Left lung (tissue), 10 donors: Measurements from ENCODE around the gene SPR. TPM values are rescaled to one million over a fixed set of nuclear protein-coding genes. Genes with fewer than 3 reads are reported as not detected.

Source experiments
- ATAC-seq: fragments of 200-7000 bp; cut with Tn5 transposase; one replicate; pipeline ENCODE4 v1.9.1; 2020; ENCODE audit warnings: moderate library complexity
- DNase-seq, 4 donors: peaks; one replicate each; pipeline ENCODE4 v3.0.0-alpha.2; 2013 to 2020
- H3K27ac ChIP-seq, 2 donors: fragments of 200-600 bp; sonication (generic) in 1 of 2; one replicate each; pipeline versions ENCODE4 v1.5.0 to v1.8.0; 2020 to 2021
- H3K27me3 ChIP-seq, 2 donors: fragments of 200-600 bp; sonication (generic) in 1 of 2; one replicate each; pipeline versions ENCODE4 v1.5.0 to v1.8.0; 2020 to 2021
- H3K36me3 ChIP-seq, 2 donors: fragments of 200-600 bp; sonication (generic) in 1 of 2; one replicate each; pipeline versions ENCODE4 v1.5.0 to v1.8.0; 2020 to 2021
- H3K4me1 ChIP-seq, 2 donors: fragments of 200-600 bp; one replicate each; pipeline ENCODE4 v1.8.0; 2021
- H3K4me3 ChIP-seq, 2 donors: fragments of 200-600 bp; sonication (generic) in 1 of 2; one replicate each; pipeline versions ENCODE4 v1.5.0 to v1.8.0; 2020 to 2021; ENCODE audit warnings: mild to moderate bottlenecking in 1 of 2
- H3K9me3 ChIP-seq, 2 donors: fragments of 200-600 bp; sonication (generic) in 1 of 2; one replicate each; pipeline versions ENCODE4 v1.5.0 to v1.8.0; 2020 to 2021
- intact Hi-C, 2 donors: fragments of 100-400 bp; cut with DNase I; formaldehyde crosslinking; loops; one replicate each; pipeline versions ENCODE4 v1.11.2 to v1.14.2; 2022
- polyA plus RNA-seq, 6 donors: library from polyadenylated mRNA; unstranded; fragments of 120-200 nt; gene quantifications; one replicate each; pipeline ENCODE4 v1.2.1, GENCODE V29; 2013; ENCODE audit not compliant: insufficient read length in 6 of 6
- total RNA-seq, 2 donors: library from RNA; stranded (reverse); fragmentation: NEBNext Ultra II Directional; extraction: Animal tissue kit (Norgen Biotek cat#: 25700); gene quantifications; one replicate each; pipeline ENCODE4 v1.2.1, GENCODE V29; 2021
- TF ChIP-seq, protein P1 (sequence below), 2 donors: fragments of 200-600 bp; sonication (generic) in 1 of 2; IDR thresholded peaks; one replicate each; pipeline versions ENCODE4 v1.5.0 to v1.8.0; 2021; ENCODE audit warnings: antibody characterized with exemption in 2 of 2
- donor health status: DM: no; HTN: yes; CAD: no.
- donor health status: DM: no; HTN: no; CAD: no.

Gene SPR
- total and polyA plus RNA-seq, 8 donors: 5.2 to 41.9 (median 6.0) TPM

DNA sequence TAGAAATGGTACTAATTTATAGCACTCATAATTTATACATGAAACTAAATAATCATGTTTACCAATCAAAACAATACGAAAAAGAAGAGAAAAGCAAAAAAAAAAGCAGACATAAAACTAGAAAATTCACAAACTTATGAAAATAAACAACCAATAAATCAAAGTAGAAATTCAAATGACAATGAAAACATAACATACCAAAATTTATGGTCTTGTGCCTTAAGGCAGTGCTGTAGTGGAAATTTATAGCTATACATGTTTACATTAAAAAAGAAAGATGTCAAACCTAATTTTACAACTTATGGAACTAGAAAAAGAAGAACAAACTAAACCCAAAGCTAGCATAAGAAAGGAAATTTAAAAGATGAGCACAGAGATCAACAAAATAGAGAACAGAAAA lies 16.1 kb upstream of the SPR start:
- intact Hi-C loops: no loop called here
- H3K4me3 ChIP-seq: no peak overlapping the region
- H3K9me3 ChIP-seq: peaks cover 0 to 3% of the 10 kb centered on the region in 2 donors
- H3K27ac ChIP-seq: no peak overlapping the region
- TF ChIP-seq, protein P1, sequence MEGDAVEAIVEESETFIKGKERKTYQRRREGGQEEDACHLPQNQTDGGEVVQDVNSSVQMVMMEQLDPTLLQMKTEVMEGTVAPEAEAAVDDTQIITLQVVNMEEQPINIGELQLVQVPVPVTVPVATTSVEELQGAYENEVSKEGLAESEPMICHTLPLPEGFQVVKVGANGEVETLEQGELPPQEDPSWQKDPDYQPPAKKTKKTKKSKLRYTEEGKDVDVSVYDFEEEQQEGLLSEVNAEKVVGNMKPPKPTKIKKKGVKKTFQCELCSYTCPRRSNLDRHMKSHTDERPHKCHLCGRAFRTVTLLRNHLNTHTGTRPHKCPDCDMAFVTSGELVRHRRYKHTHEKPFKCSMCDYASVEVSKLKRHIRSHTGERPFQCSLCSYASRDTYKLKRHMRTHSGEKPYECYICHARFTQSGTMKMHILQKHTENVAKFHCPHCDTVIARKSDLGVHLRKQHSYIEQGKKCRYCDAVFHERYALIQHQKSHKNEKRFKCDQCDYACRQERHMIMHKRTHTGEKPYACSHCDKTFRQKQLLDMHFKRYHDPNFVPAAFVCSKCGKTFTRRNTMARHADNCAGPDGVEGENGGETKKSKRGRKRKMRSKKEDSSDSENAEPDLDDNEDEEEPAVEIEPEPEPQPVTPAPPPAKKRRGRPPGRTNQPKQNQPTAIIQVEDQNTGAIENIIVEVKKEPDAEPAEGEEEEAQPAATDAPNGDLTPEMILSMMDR (IDR thresholded peaks at IDR 0.05): no peak
- H3K27me3 ChIP-seq: peaks cover 0 to 14% of the 10 kb centered on the region in 2 donors
- no peaks in the 10 kb centered on the region for H3K4me1 ChIP-seq
- H3K36me3 ChIP-seq: no peaks in the 10 kb centered on the region
- ATAC-seq (no peak), DNase-seq (no peak)

DNA sequence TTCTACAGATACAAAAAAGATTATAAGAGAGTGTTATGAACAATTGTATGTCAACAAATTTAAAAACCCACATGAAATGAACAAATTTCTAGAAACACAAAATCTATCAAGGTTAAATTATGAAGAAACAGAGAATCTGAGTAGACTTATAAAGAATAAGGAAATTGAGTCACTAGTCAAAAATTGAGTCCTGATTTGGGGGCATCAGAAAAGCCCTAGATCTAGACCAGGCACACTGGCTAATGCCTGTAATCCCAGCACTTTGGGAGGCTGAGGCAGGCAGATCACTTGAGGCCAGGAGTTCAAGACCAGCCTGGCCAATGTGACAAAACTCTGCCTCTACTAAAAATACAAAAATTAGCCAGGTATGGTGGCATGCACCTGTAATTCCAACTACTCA lies 15.3 kb upstream of the SPR start:
- no peak for DNase-seq
- no peaks in the 10 kb centered on the region for H3K36me3 ChIP-seq
- intact Hi-C loops: no loop called here

DNA sequence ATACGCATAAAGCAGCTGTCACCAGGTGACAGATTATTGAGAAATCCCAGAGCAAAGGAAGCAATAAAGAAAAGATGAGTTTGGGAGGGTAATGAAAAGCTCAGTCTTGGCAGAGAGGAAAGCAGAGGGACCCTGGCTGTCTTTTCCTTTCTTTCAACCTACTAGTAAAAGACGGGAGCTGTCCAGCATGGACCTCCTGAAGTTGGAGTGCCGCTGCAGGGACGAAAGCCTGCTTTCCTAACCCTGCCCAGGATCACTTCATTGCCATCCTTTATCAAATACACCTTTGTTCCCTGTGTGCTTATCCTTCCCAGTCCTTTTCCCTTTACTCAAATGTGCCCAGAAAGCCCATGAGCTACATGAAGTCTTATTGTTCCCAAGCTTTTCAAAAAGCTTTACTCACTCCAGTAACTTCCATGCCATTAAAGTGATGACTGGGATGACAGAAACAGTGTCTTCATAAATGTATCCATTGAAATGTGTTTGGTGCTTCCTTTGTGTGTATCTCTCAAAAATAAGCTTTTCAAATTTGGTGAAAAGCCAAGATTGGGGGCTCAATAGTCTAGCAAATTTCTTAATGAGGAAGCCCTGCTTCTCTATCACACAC lies 3.7 kb upstream of the SPR start:
- Histone ChIP-seq H3K4me3 (no peak overlapping the region), H3K27me3 (peaks cover 5 to 67% of the 10 kb centered on the region in 2 donors), H3K27ac (no peak overlapping the region), H3K9me3 (no peaks in the 10 kb centered on the region), H3K36me3 (no peaks in the 10 kb centered on the region), H3K4me1 (peaks cover 14 to 17% of the 10 kb centered on the region in 2 donors)
- DNase-seq: peak in 2 of 4 donors; percentile 49 to 68
- intact Hi-C loops: no loop called here
- TF ChIP-seq, protein P1 (IDR thresholded peaks at IDR 0.05): no peak
- no peak for ATAC-seq

More for the DNA sequence above, 15.3 kb upstream of the SPR start:
- H3K9me3 ChIP-seq: peaks cover 0 to 3% of the 10 kb centered on the region in 2 donors
- no peaks in the 10 kb centered on the region for H3K4me1 ChIP-seq
- TF ChIP-seq, protein P1 (IDR thresholded peaks at IDR 0.05): no peak
- H3K27me3 ChIP-seq: peaks cover 0 to 14% of the 10 kb centered on the region in 2 donors
- H3K4me3 ChIP-seq: no peak overlapping the region
- ATAC-seq: no peak
- no peak overlapping the region for H3K27ac ChIP-seq

DNA sequence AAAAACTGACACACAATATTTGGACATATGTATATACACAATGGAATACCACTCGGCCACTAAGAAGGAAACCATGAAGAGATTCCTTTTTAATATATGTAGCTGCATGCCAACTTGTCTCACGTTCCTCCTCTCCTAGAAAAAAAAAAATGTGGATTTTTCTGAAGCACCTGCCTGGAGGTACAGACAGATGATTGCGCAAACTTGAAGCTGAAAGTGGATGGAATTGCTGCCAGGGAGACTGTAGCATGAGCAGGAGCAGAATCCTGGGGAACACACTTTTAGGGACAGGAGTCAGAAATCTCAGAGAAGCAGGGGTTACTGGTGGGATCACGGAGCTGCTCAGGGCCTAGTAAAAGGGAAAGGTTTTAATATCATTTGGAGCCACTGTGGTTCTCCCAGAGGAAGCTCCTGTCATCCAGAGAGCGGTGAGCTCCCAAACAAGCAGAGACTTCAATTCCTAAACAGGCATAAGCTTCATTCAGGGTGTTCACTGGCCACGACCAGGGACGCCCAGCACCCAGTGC lies 640 bp upstream of the SPR start:
- H3K36me3 ChIP-seq: peaks cover 0 to 5% of the 10 kb centered on the region in 2 donors
- H3K4me1 ChIP-seq: peaks cover 16 to 28% of the 10 kb centered on the region in 2 donors
- H3K9me3 ChIP-seq: no peaks in the 10 kb centered on the region
- intact Hi-C loops: no loop called here
- DNase-seq (no peak), ATAC-seq (peak; percentile 28)
- peak overlapping the region; percentile 86 to 95 for H3K27ac ChIP-seq
- peak overlapping the region; percentile 71 to 75 for H3K4me3 ChIP-seq
- peaks cover 5 to 62% of the 10 kb centered on the region in 2 donors for H3K27me3 ChIP-seq
- TF ChIP-seq, protein P1 (IDR thresholded peaks at IDR 0.05): no peak

DNA sequence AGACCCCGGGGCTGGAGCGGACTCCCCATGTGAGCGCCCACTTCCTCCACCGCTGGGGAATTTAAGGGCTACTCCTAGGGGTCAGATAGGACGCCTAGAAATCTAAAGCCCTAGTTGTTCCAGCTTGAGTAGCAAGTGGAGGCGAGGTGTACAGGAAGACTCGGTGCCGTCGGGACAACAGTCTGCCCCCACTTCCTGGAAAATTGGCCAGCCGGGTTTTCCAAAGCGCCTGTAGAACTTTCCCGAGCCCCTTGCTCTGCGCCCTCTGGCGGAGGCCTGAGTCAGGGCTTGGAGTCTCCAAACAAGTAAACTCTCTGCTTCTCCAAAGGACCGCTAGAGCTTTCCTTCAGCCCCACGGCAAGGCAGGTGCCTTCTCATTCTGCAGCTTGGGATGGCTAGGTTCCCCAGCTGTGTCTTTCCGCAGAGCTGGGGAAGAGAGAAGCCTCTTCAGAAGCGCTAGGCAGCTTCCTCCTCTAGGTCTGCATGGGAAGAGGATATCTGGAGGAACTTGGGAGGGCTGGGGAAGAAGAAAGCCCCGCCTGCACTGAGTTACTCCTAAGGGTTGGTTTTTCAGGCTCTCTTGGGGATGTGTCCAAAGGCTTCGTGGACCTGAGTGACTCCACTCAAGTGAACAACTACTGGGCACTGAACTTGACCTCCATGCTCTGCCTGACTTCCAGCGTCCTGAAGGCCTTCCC lies 681 bp downstream of the SPR start:
- TF ChIP-seq, protein P1 (IDR thresholded peaks at IDR 0.05): peak; percentile 83 to 89
- H3K4me3 ChIP-seq: peak overlapping the region; percentile 71 to 75
- intact Hi-C loops: no loop called here

More for the DNA sequence above, 681 bp downstream of the SPR start:
- Histone ChIP-seq H3K9me3 (no peaks in the 10 kb centered on the region), H3K36me3 (peaks cover 0 to 14% of the 10 kb centered on the region in 2 donors), H3K27me3 (peaks cover 0 to 50% of the 10 kb centered on the region in 2 donors), H3K27ac (peak overlapping the region; percentile 86 to 95), H3K4me1 (peaks cover 16 to 28% of the 10 kb centered on the region in 2 donors)
- DNase-seq (peak; percentile 81 to 91 (median 88)), ATAC-seq (peak; percentile 84)
